ENCODE results near the gene SFXN5. TPM values are rescaled to one million over a fixed set of nuclear protein-coding genes. Genes with fewer than 3 reads are reported as not detected.

Gene SFXN5
- total and polyA plus RNA-seq, 2 of the 8 experiments (the other 6 are each of a cell fraction or from before 2014, with no cell fraction given): 29.3 to 33.1 TPM

GRCh38 chr2:73035899-73036711, 35.4 kb downstream of the SFXN5 start:
- Histone ChIP-seq H3K18ac (ENCODE audit: extremely low read depth, low read length) (no peak overlapping the region), H3K36me3 (ENCODE audit: control insufficient read depth in 2 of 4, insufficient read depth in 4 of 4, low read length in 3 of 4) (peaks cover 0 to 2% (median 0%) of the 10 kb centered on the region in 4 experiments; a peak in 2 of 8 replicates), H4K20me1 (replicated peaks in 1 of 2; ENCODE audit: control insufficient read depth in 1 of 2, insufficient read depth in 2 of 2, low read length in 2 of 2) (peaks cover 2 to 10% of the 10 kb centered on the region in 2 experiments), H3K4me3 (ENCODE audit: extremely low read depth in 1 of 4, insufficient read depth in 2 of 4, low read depth in 3 of 4, low read length in 4 of 4) (no peak overlapping the region), H3K4me1 (replicated peaks in 1 of 4; ENCODE audit: control insufficient read depth in 3 of 4, insufficient read depth in 4 of 4, low read length in 3 of 4) (peaks cover 0 to 16% (median 8%) of the 10 kb centered on the region in 4 experiments; a peak in 5 of 7 replicates), H3K4ac (replicated peaks; ENCODE audit: insufficient read length, low read depth, low read length) (no peak overlapping the region), H2BK5ac (ENCODE audit: low read depth, low read length) (no peak overlapping the region), H2AFZ (ENCODE audit: low read length) (no peak overlapping the region), H4K5ac (ENCODE audit: insufficient read length, low read depth, low read length) (no peak overlapping the region), H2BK15ac (ENCODE audit: low read length) (no peak overlapping the region), H3K79me2 (ENCODE audit: control insufficient read depth in 1 of 2, insufficient read depth in 2 of 2, low read length in 2 of 2) (no peaks in the 10 kb centered on the region), H3K9me3 (ENCODE audit: insufficient read depth in 2 of 2, low read depth in 1 of 2, low read length in 1 of 2) (no peaks in the 10 kb centered on the region), H3K4me2 (ENCODE audit: insufficient read depth in 1 of 2, low read depth in 2 of 2, low read length in 2 of 2) (no peak overlapping the region), H3K79me1 (ENCODE audit: low read depth, low read length) (no peaks in the 10 kb centered on the region), H3K14ac (ENCODE audit: insufficient read length) (no peak overlapping the region), H3K56ac (replicated peaks; ENCODE audit: insufficient read length, low read depth, low read length) (no peak overlapping the region), H2BK12ac (ENCODE audit: low read depth, low read length) (no peak overlapping the region), H3K23me2 (ENCODE audit: low read depth, low read length) (no peaks in the 10 kb centered on the region), H3K9ac (replicated peaks in 1 of 4; ENCODE audit: extremely low read depth in 1 of 4, low read depth in 3 of 4, low read length in 3 of 4) (no peak overlapping the region), H2BK20ac (ENCODE audit: low read length) (no peak overlapping the region), H4K8ac (ENCODE audit: extremely low read depth, insufficient read depth, low read length) (no peak overlapping the region), H3K27me3 (replicated peaks in 1 of 4; ENCODE audit: control insufficient read depth in 3 of 4, extremely low read depth in 1 of 4, insufficient read depth in 3 of 4, low read length in 3 of 4) (no peaks in the 10 kb centered on the region), H3K23ac (ENCODE audit: insufficient read length) (no peak overlapping the region), H2AK5ac (ENCODE audit: low read depth, low read length) (no peak overlapping the region), H3K27ac (ENCODE audit: low read depth, low read length) (peak overlapping the region; percentile 21), H4K91ac (replicated peaks; ENCODE audit: insufficient read length, low read length) (no peak overlapping the region), H2BK120ac (replicated peaks; ENCODE audit: low read depth, low read length) (no peak overlapping the region)
- CTCF ChIA-PET (ENCODE audit: partially characterized antibody): interaction anchor here (0.9 to 3.3 kb wide), 17 partner anchors 9 to 143 kb away, joined by 3 to 11 read pairs (median 5); no protein-coding TSS in a partner anchor
- WGBS, 2 experiments (ENCODE audit: extremely low coverage in 1 of 2, insufficient coverage in 1 of 2, insufficient read length in 1 of 2, insufficient replicate concordance in 2 of 2, low coverage in 1 of 2, low lambda C conversion rate in 2 of 2, missing lambda C conversion rate in 1 of 2): 88% methylated on average over 6 of the region's 6 CpGs; no CpG with 5 or more reads in 1 of the 2 experiments
- POLR2A ChIA-PET (ENCODE audit: partially characterized antibody): no interaction called here
- peak in 1 of 2 experiments; percentile 67 for DNase-seq (ENCODE audit: low read depth in 1 of 2, low spot score in 2 of 2)
- no peak for FAIRE-seq
- TF ChIP-seq RAD21 (IDR thresholded peaks at IDR 0.05 in 1 of 2, conservative IDR thresholded peaks at IDR 0.05 in 1 of 2; ENCODE audit: low read depth in 2 of 2, low read length in 2 of 2): peak; percentile 30 to 40; a peak in 3 of 4 replicates
- no peak for TF ChIP-seq KDM4A (IDR thresholded peaks at IDR 0.05; ENCODE audit: low read depth, low read length, severe bottlenecking)
- no peak for TF ChIP-seq RXRA (IDR thresholded peaks at IDR 0.05; ENCODE audit: insufficient read depth, low read depth, low read length)
- TF ChIP-seq CBX5 (IDR thresholded peaks at IDR 0.05; ENCODE audit: low read depth, low read length): no peak
- TF ChIP-seq CTBP2 (IDR thresholded peaks at IDR 0.05; ENCODE audit: borderline replicate concordance, insufficient read depth, insufficient read length, low read length): no peak
- 0 out of 2 replicates have a peak, but pooled peaks have one; percentile 25 for TF ChIP-seq MAX (IDR thresholded peaks at IDR 0.05)
- peak; percentile 75 to 91 (median 81) for TF ChIP-seq CTCF (IDR thresholded peaks at IDR 0.05; ENCODE audit: control extremely low read depth in 1 of 3, insufficient read depth in 1 of 3, low read depth in 1 of 3, low read length in 3 of 3)
